Islet of Langerhans (tissue), 1 donor: Measurements from ENCODE around the gene SLC22A14.
"Not testable (repeated sequence)": the region's sequence is repeated elsewhere in the genome, so short reads cannot be mapped to it uniquely, and the experiment has no call there.

ENCODE experiments used
- FAIRE-seq: peaks from one replicate; lab custom pipeline; 2011; peaks lifted over from hg19 to GRCh38; lab: Jason Lieb, UNC

Gene SLC22A14

GRCh38 chr3:38274864-38275649 is 7.0 kb upstream of the SLC22A14 start:
- FAIRE-seq = no peak

- no peak for FAIRE-seq
These were observed 6.4 kb upstream of the SLC22A14 start for GRCh38 chr3:38275658-38276057.

- no peak for FAIRE-seq
These were observed 5.8 kb upstream of the SLC22A14 start for GRCh38 chr3:38276081-38276916.

GRCh38 chr3:38276917-38277630 is 5.0 kb upstream of the SLC22A14 start:
- no peak for FAIRE-seq

GRCh38 chr3:38278841-38279240 is 3.3 kb upstream of the SLC22A14 start:
- FAIRE-seq = no peak

- FAIRE-seq = no peak
These were observed 2.0 kb downstream of the SLC22A14 start for GRCh38 chr3:38283810-38284755.

- FAIRE-seq = no peak
These were observed 2.7 kb downstream of the SLC22A14 start for GRCh38 chr3:38284756-38285150.

GRCh38 chr3:38289286-38290217 is 7.5 kb downstream of the SLC22A14 start:
- not testable (repeated sequence) for FAIRE-seq

GRCh38 chr3:38297053-38297452 is 15.0 kb downstream of the SLC22A14 start:
- FAIRE-seq = not testable (repeated sequence)

- no peak for FAIRE-seq
These were observed 15.4 kb downstream of the SLC22A14 start for GRCh38 chr3:38297537-38297936.

- FAIRE-seq = no peak
These were observed 16.0 kb downstream of the SLC22A14 start for GRCh38 chr3:38297947-38298711.

GRCh38 chr3:38306941-38307340 is 24.8 kb downstream of the SLC22A14 start:
- no peak for FAIRE-seq

- no peak for FAIRE-seq
These were observed 25.5 kb downstream of the SLC22A14 start for GRCh38 chr3:38307599-38307998.

- FAIRE-seq = no peak
These were observed 26.4 kb downstream of the SLC22A14 start for GRCh38 chr3:38308456-38308855.

- no peak for FAIRE-seq
These were observed 29.4 kb downstream of the SLC22A14 start for GRCh38 chr3:38311476-38311875.

GRCh38 chr3:38311941-38312340 is 29.8 kb downstream of the SLC22A14 start:
- FAIRE-seq = no peak

- no peak for FAIRE-seq
These were observed 30.3 kb downstream of the SLC22A14 start for GRCh38 chr3:38312356-38312755.

- FAIRE-seq = no peak
These were observed 31.2 kb downstream of the SLC22A14 start for GRCh38 chr3:38313263-38313662.

GRCh38 chr3:38313695-38314094 is 31.6 kb downstream of the SLC22A14 start:
- no peak for FAIRE-seq
